GM20431 (cell line): ENCODE results near the gene ATP2B2.

Experiments used
- in situ Hi-C: fragments of 300-500 bp; cut with MseI, MboI; formaldehyde crosslinking; loops from one replicate; pipeline ENCODE4 v1.15.0; 2020; ENCODE audit warnings: low sequenced_read_pairs; ENCODE audit not compliant: unreplicated experiment

Gene ATP2B2

DNA sequence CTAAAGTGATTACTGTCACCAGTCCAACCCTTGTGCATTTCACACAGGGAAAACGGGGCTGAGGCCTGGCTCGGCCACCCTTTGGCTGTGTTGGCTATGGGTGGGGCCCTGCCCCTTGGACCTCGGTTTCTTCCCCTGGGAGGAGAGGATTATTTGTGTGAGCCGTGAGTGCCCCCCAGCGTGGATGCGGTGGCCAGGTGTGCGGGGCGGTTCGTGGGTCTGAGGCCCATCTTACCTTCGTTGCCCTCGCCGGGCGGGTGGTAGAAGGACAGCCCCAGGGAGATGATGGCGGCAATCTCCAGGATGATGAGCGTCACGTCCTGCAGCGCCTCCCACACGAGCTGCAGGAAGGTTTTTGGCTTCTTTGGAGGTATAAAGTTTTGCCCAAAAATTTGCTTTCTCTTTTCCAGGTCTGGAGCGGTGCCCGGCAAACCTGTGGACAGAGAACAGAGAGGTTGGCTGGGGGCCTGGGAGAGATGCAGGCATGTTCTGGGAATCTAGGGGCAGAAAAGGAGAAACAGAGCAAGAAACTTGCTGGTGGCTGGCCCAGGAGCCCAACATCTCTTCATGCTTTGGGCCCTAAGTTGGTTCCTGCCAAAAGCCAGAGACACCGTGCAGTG is 94.9 kb downstream of the ATP2B2 start:
- in situ Hi-C loops, result no loop called here

DNA sequence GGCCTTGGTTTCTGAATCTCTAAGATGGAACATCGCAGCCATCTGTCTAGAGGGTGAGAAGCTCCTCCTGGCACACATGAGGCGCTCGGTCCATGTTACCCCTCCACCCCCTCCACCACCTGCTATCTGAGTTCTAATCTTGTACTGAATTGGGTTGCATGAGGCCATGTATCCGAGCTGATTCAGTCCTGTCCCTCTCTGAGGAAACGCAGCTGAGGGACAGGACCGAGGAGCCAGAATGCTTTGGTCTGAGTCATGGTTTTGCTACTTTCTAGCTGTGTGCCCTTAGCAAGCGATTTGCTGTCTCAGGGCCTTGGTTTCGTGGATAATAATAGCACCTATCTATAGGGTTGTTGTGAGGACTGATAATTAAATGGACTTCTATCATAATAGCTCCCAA is 96.7 kb downstream of the ATP2B2 start:
- in situ Hi-C loops, result no loop called here

DNA sequence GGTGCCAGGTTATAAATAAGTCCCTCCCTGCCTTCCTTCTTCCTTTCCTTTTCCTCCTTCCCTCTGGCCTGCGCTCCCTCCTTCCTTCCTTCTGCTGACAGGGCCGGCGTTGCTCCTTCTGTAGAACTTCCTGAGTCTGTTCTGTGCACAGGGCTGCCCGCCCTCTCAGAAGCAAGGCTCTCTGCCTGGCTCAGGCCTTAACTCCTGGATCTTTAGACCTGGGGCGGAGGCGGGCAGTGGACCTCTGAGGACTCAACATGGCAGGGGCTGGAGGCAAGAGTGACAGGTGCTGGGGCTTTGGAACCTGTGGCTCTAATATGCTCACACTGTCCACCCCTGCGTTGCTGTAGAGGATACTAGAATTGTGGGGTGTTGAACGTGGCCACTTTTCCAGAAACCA is 98.0 kb downstream of the ATP2B2 start:
- in situ Hi-C loops, result no loop called here

DNA sequence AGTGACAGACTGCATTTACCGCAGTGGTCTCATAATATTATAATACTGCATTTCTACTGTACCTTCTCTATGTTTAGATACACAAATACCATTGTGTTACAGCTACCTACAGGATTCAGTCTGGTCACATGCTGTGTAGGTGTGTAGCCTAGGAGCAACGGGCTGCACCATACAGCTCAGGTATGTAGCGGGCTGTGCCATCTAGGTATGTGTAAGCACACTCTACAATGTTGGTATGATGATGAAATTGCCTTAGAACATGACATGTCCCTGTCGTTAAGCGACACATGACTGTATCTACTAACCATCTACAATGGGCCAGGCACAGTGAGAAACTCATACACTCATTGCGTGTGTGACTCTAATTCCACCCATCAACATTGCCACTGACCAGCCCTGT is 99.0 kb downstream of the ATP2B2 start:
- in situ Hi-C loops, result no loop called here

DNA sequence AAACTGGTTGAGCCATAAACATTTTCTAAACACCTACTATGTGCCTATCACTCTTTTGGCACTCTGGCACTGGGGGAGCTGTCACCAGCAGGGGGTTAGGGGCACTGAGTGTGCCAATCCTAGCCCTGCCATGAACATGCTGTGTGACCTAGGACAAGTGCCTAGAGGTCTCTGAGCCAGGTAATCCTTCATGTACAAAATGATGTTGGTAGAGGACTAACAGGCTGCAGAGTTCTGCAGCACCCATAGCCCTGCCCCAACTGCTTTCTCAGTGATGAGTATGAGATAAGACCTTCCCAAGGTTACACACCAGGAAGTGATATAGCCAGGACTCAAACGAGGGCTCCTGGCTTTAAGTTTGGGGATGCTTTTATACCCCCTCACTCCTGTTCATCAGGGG is 99.6 kb downstream of the ATP2B2 start:
- in situ Hi-C loops, result no loop called here

DNA sequence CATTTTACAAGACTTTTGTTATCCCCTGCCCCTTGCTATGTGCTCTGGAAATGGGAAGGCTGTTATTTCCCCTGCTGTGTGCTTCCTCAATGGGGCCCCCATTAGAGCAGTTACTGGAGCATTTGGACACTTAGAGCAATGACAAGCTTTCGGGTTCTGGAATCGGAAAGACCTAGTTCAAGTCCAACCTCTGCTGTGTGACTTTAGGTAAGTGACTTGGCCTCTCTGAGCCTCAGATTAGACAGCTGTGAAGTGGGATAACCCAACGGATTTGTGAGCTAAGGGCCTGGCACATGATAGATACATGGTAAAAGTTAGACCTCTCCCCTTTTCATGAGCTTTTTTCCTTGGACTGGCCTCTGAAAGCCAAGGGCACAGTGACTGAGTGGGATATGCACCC is 100.5 kb downstream of the ATP2B2 start:
- in situ Hi-C loops, result no loop called here

DNA sequence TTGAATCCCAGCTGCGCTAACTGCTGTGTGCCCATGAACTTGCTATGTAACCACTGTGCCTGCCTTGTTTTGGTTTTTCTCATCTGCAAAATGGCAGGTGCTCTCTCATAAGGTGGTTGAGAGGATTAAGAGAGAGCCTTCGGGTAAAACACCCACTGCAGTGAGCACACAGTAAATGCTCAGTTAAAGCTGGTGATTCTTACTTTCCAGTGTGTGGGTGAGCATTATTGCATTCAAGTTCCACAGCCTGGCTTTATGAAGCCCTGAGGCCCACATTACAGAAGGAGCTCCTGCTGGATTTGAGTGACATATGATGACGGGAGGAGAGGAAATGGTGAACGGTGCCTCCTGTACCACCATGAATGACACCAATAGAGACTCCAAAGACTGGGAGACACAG is 101.0 kb downstream of the ATP2B2 start:
- in situ Hi-C loops, result no loop called here

DNA sequence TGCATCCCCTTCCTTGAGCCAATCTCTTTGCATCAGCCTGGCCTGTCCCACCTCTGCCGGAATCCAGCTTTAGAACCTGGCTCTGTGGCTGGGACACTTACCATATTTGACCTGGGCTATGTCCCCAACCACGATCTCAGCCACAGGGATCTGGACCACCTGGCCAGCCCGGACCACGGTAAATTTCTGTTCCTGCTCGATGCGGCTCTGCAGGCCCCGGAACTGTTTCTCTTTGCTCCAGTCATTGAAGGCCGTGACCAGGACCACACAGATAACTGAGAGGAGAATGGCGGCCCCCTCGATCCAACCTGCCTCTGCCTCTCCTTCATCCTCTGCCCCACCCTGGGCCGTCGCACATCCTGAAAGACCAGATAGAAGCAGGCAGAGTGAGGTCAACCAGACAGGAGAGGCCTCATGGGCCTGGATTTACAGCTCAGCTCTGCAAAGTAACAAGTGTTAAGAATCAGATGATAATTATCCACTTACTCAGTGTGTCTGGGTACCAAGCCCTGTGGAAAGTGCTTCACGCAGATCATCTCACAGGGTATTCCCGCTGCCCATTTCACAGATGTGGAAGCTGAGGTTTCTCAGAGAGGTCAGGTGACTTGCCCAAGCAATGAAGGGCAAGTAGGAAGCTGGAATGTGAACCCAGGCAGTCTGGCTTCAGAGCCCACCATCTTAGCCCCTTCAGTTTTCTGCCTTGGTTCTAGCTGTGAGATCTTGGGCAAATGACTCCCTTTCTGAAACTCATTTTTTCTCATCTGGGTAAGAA is 103.2 kb downstream of the ATP2B2 start:
- in situ Hi-C loops, result no loop called here

DNA sequence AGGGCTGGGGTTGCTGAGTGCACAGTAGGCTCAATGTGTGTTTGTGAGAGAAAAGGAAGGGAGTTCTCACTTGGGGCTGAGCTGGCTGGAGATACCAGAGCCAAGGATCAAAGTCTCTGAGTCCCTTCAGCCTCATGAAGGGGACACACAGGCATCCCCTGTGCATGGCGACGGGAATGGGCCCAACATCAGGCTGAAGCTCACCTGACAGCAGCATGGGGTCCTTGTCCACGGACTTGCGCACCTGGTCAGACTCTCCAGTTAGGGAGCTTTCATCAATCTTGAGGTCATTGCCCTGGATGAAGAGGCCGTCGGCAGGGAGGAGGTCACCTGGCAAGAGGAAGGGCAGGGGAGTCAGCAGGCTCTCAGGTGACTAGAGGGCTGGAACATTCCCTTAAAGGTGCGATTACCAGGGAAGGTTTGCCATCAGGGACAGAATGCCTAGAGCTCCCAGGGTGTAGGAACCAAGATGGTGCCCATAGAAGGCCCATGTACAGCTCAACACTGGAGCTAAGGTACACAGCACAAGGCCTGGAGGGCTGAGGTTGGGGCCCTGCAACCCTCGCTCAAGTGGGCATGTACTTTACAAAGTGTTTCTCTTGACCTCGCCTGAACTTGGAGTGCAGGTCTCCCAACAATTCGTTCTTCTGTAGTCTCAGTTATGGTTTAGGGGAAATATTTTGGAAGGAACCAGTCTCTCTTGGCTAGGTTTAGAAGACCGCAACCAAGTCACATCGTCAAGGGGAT is 104.5 kb downstream of the ATP2B2 start:
- in situ Hi-C loops, result no loop called here

DNA sequence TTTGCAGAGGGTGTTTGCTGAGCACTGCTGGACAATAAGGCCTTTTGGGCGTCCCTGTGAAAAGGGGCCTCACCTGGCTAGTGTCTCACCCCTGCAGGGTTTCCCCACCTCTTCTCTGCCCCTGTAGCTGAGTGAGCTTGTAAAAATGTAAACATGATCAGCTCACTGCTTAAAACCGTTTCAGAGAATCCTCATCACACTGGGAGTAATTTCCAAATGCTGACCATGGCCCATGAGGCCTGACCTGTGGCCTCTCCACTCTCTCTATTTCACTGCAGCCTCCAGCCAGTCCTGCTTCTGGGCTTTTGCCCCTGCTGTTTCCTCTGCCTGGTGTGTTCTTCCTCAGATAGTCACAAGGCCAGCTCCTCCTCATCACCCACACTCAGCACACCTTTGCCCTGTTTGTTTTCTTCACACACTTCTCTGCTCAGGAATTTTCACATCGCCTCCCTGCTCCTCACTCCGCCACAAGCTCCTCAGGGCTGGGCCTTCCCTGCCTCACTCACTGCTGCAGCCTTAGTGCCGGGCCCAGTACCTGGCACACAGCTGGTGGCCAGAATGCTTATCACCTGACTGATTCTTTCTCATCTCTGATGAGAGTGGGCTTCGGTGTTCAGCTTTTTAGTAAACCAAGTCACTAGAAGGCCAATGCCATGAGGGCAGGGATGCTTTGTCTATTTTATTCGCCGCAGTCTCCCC is 105.2 kb downstream of the ATP2B2 start:
- in situ Hi-C loops, result no loop called here

DNA sequence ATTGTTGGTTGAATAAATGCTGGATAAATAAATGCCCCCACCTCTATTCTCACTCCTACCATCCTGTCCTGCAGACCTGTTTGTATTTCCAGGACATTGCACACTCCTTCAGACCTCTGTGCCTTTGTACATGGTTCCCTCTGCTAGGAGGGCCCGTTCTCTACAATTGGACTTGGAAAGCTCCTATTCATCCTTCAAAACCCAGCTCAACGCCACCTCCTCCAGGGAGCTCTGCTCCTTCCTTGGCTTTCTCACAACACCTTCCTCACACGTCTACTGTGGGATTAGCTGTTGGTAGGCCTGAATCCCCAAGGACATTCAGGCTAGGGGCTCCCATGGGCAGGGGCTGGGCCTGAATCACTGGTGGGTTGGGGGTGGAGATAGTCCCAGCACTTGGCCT is 105.8 kb downstream of the ATP2B2 start:
- in situ Hi-C loops, result no loop called here

DNA sequence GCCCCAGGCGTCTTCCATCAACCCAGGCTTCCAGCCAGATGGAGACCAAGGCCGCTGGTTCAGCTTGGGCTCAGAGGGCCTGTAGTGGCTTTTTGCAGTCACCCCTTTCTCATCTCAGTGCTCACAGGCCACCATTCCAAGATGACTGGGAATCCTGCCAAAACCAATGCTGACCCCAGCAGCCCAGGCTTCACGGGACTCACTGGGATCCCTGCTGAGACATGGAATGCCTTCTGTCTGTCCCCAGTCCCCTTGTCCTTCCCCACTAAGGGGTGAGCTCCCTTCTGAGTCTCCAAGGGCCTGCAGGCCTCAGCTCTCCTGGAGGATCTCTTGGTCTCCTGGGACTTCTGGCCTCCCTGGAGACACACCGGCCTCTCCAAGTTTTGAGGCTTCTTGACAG is 107.0 kb downstream of the ATP2B2 start:
- in situ Hi-C loops, result no loop called here

DNA sequence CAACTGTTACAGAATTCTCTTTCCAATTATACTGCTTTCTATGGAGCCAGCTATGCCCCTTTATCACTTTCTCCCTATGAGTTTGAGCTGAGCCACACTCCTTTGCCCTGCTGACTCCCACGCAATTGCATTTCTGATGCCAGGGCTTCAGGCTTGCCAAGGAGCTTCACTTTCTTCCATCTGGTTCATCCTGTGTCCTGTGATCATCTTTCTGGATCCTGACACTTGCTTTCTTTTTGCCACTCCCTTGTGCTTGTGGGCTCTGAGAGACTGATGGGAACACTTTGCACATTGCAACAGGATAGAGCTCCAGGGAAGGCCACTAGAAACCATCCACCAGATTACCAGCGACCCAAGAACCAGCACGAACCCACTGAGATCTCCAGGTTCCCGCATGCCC is 107.5 kb downstream of the ATP2B2 start:
- in situ Hi-C loops, result no loop called here

DNA sequence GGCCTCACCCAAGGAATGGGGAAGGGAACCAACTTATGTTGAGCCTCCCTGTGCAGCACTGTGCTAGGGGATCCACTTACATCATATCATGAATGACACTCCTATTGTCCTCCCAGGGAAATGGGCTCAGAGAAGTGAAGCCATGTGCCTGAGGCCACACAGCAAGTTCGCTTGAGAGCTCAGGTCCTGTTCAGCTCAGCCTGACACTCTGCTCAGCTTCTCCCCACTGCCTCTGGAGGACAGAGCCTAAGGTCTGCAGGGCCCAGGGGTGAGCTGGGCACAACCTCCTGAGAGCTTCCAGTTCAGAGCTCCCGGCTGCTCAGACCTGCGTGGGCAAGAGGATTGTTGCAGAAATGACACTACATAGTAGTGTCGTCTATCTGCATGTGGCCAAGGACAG is 108.5 kb downstream of the ATP2B2 start:
- in situ Hi-C loops, result no loop called here

DNA sequence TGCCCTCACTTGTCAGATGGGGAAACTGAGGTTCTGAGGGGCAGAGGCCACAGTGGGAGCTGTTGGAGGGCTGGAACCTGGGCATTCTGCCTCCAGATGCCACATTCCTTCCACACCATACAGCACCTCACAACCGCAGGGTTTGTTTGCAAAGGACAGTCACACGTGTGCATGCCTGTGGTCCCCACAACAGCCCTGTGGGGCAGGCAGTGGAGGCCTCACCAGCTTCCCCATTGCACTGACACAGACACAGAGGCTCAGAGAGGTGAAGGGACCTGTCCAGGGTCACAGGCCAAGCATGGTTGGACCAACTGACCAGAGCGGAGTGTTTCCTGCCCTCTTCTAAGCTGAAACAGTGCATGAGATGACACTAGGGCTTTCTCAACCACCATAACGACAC is 109.3 kb downstream of the ATP2B2 start:
- in situ Hi-C loops, result no loop called here

DNA sequence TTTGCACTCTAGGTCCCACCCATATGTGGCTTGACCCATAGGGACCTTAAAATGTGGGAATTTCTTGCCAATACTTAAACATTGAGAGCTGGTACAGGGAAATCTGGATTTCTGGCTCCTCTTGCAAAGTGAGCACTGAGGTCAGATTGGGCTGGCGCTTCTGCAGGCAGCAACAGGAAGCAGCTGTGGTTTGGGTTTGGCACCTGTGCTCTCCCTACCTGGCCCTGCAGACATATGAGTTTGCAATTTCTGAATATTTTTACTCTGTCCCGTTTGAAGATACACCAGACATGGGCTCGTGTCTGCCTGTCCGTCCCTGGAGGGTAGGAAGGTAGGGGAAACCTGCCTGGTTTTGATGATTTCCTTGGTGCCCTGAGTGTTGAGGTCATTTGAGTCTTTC is 109.7 kb downstream of the ATP2B2 start:
- in situ Hi-C loops, result no loop called here

DNA sequence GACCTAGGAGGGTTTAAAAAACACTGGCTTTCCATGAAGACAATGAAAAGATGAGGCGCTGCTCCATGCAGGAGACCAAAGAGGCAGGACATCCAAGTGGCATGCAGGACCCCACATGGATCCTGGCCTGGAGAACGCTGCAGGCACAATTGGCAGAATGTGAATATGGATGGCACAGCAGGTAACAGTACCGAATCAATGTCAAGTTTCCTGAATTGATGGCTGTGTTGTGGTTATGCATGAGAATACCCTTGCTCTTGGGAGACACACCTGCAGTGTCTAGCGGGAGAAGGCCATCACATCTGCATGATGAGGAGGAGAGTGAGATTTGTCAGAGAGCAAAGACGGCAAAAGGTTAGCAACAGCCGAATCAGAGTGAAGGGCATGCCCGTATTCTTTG is 110.2 kb downstream of the ATP2B2 start:
- in situ Hi-C loops, result no loop called here

DNA sequence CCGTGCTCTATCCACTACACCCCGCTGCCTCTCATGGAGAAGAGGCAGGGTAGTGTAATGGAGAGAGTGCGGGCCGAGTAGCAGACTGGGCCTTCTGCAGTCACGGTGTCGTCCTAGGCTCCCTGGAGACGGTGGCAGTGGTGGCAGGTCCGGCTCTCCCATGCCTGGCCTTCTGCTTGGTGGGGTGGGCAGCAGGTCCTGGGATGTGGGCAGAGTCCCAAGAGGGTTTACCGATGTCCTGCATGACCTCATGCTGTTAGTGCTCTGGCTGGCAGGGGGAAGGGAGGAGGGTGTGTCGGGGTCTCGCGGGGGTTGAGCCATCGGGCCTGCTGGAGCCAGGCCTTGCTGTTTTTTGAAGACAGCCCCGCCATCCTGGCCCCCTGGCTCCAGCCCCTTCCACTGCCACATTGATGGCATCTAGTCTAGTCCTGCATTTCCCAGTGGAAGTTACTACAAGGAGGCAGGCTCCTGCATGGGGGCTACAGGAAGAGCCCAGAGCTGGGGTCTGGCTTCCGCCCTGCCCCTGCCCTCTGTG is 110.8 kb downstream of the ATP2B2 start:
- in situ Hi-C loops, result no loop called here

DNA sequence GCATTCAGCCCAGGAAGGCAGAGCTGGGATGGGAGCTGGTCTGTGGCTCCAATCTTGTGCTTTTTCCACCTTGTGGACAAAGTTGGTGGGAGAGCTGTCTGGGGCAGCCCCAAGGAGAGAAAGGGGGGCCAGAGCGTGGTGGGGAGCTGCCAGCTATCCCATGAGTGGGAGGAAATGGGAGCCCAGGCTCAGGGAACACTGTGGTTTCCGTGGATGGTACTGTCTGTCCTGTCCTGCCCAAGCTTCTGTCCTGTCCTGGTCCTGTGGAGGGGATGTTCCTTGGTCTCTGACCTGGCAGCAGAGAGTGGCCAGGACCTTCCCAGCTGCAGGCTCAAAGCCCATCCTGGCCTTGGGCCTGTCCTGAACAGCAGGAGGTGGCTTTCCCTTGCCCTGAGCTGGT is 111.9 kb downstream of the ATP2B2 start:
- in situ Hi-C loops, result no loop called here

DNA sequence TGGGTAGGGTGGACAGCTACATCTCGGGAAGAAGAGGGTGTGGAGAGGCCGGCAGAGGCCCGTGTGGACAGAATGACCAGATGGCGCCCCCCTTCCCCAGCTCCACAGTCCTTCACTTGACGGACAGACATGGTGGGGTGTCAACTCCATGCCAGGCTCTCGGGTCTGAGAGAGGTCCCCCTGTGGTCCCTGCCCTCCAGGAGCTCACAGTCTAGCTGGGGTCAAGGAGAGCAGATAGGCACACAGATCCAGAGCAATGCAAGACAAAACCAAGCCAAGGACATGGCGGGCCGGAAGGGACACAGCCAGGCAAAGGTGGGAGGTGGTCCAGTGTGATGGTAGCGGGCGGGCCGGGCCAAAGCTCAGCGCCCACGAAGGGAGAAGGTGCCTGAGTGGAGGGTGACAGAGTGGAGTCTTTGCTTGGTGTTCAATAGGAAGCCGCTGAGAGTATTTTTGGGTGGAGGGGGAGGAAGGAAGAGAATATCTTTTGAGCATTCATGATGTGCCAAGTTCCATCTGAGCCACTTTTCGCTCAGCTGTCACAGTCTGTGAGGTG is 112.4 kb downstream of the ATP2B2 start:
- in situ Hi-C loops, result no loop called here
